Fibroblast of gingiva (primary cell): ENCODE measurements around the gene ZNF879.
A peak's percentile ranks its signal among the peaks of the same experiment; 100 is the strongest.

Experiments
- DNase-seq: peaks from one replicate; pipeline ENCODE4 v3.0.0-alpha.2; 2011; ENCODE audit warnings: low read depth

Gene ZNF879

DNA sequence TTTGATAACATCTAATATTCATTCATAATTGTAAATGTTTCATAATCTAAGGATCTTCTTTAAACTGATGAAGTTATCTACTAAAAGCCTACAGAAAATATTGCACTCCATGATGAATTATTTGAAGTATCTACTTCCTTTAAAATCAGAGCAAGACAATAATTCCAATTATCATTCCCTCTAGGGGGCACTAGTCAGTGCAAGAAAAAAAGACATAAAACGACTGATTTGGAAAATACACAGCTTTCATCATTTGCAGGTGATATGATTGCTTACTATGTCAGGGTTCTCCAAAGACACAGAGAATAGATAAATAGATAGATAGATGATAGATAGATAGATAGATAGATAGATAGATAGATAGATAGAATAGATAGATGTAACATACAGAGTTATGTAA is 14.9 kb upstream of the ZNF879 start:
- no peak for DNase-seq

DNA sequence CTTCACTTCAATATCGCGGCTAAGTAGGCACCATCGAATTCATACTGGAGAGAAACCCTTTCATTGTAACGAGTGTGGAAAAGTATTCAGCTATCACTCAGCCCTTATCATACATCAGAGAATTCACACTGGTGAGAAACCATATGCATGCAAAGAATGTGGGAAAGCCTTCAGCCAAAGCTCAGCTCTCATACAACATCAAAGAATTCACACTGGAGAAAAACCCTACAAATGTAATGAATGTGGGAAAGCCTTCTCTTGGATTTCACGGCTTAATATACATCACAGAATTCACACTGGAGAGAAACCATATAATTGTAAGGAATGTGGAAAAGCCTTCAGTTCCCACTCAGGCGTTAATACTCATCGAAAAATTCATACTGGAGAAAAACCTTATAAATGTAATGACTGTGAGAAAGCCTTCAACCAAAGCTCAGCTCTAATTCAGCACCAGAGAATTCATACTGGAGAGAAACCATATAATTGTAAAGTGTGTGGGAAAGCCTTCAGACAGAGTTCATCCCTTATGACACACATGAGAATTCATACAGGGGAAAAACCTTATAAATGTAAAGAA is 9.5 kb downstream of the ZNF879 start:
- no peak for DNase-seq

DNA sequence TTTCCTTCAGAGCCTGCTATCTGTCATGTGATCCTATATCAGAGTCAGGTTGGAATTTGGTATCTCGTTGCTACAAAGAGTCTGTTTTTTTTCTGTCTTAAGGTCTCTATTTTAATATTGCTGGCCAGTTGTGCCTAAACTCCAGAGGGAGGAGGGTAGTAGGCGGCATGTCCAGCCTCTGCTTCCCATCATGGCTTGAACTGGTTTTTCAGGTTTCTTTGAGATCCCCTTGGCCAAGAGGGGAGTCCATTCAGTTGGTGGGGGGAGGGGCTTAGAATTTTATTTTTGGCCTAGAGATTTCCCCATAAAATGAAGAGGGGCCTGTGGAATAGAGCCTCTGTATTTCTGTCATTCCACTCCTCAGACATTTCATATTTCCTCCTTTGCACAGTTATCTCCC is 21.2 kb downstream of the ZNF879 start:
- no peak for DNase-seq

DNA sequence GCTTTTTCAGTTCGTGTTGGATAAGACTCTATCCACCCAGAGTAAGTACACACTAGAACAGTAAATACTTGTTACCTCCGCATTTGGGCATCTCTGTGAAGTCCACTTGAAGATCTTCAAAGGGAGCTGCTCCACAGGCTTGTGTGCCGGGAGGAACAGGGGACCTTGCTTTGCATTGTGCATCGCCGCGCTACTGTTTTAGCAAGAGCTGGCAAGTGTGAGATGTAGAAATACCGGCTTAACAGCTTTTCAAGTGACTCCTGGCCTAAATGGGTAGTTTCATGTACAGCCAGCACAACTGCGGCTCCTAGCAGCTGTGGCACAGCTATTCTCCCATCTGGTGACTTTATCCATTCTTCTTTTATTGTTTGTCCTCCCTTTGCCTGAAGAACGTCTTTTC is 28.2 kb downstream of the ZNF879 start:
- no peak for DNase-seq

DNA sequence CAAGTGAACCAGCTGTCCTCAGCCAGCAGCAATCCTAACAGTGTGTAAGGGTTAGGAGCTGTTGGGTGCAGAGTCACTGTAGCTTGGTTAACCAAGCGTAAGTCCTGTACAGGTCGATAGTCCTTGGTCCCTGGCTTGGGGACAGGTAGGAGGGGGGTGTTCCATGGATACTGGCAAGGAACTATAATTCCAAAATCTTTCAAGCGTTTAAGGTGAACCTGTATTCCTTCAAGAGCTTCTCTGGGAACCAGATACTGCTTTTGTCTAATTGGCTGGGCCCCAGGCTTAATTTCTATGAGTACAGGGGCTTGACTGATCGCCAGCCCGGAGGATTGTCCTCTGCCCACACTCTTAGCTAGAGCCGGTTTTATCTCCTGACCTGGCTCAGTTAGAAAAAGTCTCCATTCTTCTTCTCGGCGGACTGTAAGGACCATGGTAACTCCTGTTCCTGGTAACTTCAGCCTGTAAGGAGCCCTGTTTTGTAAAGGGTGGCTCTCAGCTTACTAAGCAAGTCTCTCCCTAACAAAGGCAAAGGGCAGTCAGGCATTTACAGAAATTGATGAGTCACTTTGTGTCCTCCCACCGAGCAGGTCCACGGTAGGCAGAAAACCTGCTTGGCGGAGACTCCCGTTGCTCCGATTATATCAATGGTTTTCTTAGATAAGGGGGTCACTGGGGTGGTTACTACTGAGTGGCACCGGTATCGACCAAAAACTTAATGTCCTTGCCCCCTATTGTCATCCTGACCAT is 30.6 kb downstream of the ZNF879 start:
- no peak for DNase-seq

DNA sequence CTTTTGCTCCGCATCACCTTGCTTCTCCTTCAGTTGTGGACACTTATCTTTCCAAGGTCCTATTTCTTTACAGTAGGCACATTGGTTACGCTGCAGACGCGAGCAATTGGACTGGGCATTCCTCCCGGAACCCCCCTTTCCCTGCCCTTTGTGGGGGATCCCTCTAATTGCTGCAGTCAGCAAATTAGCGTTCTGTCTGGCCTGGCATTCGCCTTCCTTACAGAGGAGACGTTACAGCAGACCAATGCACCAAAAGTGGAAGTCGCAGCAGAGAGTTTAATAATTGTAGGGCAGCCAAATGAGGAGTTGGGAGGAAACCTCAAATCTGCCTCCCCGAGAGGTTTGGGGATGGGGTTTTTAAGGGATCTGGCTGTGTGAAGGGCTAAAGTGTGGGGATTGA is 31.3 kb downstream of the ZNF879 start:
- DNase-seq, result no peak

DNA sequence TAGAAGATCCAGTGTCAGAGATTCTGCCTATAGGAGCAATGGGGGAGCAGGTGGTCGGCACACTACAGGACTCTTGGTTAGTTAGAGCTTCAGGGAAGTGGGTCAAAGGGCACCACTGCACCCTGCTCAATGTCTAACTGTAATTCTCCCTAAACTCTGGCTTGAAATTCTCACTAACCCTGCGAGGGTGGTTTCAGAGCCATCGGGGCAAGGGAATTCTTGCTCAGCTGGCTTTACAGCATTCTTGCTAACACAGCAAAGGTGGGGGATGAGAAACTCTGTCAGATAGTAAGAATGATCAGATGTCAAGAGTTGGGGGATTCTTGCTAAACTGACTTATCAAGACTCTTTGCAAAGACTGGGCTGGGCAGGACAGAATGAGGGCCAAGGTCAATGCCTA is 31.8 kb downstream of the ZNF879 start:
- DNase-seq, result no peak

DNA sequence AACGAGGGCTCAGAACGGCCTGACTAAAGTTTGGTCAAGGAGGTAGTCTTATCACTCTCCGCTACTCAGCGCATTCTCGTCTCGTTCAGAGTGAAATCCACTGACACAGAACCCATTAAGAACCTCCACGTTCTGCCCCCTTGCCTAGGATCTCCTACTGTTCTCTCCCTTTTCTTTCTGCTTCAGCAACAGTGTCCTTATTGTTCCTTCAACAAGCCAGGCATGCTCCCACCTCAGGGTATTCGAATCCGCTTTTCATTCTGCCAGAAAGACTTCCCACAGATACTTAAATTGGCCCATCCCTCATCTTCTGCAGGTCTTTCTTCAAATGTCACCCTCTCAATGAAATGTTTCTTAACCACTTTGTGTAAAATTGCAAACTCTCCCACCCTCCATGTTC is 32.2 kb downstream of the ZNF879 start:
- DNase-seq, result no peak

DNA sequence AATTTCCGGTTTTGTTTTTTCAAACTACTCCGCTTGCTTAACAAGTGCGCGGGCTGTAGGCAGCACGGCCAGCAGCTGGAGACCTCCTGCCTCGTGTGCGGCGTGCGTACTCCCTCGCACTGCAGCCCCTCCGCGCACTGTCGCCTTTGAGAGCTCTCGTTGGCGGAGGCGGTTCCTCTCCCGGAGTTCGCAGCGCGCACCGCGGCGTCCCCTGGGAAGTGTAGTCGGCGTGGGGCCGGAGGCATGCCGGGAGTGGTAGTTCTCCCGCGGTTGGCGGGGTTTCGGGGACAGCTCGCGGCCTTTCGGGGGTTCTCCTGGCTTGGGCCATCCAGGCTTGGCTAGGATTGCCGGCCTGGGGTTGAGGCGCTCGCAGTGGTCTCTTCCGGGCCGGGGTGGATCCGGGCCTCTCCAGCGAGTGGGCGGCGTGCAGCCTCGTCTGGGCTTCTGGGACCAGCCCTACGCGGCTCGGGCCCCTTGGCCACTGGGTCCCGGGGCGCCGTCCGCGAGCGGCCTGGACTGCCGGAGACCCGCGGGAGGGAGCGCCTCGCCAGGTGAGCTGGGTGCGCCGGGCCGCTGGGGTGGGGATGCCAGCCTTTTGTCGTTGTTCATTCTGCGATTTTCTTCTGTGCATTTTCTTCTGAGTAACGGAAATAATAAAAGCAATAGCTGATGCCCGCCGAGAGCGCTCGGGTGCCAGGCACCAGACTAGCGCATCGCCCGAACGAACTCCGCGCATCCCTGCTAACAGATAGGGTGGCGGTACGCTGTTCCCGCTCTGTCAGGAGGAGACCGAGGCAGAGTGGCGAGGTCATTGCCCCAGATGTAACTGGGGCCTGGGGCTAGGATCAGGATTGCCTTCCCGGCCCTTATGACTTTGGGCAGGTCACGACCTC is 36.8 kb downstream of the ZNF879 start, which contains the start of gene ZNF354C:
ZNF354C (plus strand) TSS at position 258 of the 893 bp plus-strand sequence. CDS start 1,696 bp downstream, outside the sequence.
- peak; percentile 88 for DNase-seq

DNA sequence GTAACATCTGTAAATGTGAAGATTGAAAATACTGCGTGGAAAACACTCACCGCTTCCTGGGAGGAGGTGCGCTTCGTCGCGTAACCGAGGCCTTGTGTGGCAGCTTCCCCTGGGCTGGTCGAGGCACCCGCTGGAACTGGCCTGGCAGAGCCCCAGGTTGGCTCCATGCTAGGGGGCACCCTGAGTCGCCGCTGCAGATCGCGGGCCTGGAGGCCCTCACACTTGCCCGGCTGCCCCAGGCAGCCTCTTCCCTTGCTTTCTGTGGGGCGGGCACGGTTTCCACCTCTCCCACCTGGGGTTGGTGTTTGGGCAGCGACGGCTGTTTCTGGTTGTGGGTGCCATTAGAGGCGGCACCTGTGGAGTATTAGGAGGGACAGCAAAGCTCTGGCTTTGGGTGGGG is 37.4 kb downstream of the ZNF879 start:
- DNase-seq, result no peak

DNA sequence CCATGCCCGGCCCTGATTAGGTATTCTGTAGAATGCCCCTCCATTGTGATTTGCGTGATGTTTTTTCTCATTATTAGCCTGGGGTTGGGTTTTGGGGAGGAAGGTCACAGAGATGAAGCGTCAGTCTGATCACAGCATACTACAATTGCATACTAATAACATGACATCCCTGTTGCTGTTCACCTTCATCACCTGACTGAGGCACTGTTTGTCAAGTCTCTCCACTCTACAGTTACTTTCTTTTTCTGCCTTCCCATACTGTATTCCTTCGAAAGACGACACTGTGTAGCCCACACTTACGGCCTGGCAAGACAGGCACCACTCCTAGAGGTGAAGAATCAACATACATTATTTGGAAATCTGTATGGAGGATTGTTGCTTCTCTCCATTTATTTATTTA is 42.1 kb downstream of the ZNF879 start:
- DNase-seq, result no peak

DNA sequence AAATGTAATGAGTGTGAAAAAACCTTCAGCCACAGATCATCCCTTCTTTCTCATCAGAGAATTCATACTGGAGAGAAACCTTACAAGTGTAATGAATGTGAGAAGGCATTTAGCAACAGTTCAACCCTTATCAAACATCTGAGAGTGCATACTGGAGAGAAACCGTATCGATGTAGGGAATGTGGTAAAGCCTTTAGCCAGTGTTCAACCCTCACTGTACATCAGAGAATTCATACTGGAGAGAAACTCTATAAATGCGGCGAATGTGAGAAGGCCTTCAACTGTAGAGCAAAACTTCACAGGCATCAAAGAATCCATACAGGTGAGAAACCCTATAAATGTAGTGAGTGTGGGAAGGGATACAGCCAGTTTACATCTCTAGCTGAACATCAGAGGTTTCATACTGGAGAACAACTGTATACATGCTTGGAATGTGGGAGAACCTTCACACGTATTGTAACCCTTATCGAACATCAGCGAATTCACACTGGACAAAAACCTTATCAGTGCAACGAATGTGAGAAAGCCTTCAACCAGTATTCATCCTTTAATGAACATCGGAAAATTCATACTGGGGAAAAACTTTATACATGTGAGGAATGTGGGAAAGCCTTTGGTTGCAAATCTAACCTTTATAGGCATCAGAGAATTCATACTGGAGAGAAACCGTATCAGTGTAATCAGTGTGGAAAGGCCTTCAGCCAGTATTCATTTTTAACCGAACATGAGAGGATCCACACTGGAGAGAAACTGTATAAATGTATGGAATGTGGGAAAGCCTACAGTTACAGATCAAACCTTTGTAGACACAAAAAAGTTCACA is 55.8 kb downstream of the ZNF879 start:
- no peak for DNase-seq

DNA sequence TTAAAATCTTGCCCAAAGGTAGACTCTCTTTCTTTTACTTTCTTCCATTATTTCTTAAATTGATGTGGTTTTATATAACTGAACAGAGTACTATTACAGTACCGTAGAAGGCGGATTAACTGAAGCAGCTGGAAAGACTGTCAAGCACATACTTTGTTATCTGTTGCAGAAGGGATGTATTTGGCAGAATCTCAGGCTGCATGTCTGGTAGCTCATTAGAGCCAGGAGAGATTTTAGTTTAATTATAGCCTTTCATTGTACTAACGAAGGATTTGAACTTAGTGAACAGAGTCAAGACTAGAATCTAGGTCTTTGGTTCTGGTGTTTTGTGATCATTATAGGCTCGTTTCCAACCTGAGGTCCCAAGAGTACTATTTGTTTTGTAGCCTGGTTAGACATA is 57.1 kb downstream of the ZNF879 start:
- DNase-seq, result no peak
